GM21390 (cell line): Measurements from ENCODE around the gene SHMT2.

Experiments
- ATAC-seq: cut with Tn5 transposase; IDR thresholded peaks from one replicate; pipeline ENCODE4 v1.9.1; 2021; ENCODE audit not compliant: unreplicated experiment

The SHMT2 gene

GRCh38 chr12:57225680-57226210, 3.8 kb upstream of the SHMT2 start:
- no peak for ATAC-seq

DNA sequence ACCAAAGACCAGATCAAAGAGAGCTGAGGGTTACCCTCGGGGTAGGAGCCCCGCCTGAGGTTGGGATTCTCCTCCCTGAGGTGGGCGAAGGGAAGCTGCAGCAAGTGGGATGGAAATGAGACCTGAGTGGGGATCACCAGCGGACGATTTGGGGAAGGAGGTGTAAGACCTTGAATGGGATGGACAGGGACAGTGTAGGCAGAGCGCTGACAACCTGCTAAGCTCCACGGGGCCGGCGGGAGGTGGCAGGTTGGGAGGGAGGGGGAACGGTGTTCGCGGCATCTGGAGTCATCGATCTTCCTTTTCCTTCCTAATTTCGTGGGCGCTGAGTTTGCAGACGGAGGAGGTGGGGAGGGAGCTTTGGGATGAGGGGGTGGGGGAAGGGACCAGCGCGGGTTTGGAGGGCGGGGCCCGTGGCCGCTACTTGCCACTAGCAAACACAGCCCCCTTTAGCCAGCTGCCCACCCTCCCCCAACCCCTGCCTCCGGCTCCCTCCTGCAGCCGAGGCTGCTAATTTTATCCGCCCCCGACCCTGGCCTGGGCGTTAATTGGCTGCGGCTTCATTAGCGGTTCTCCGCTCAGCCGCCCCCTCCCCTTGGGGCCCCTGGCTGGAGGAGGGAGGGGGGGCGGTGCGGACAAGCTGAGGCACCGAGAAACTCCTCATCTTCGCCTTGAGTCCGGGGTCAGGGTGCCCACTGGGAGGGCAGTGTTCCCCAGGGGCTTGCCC, 2.8 kb upstream of the SHMT2 start:
- ATAC-seq = no peak

GRCh38 chr12:57227315-57228115, 2.0 kb upstream of the SHMT2 start:
- no peak for ATAC-seq

DNA sequence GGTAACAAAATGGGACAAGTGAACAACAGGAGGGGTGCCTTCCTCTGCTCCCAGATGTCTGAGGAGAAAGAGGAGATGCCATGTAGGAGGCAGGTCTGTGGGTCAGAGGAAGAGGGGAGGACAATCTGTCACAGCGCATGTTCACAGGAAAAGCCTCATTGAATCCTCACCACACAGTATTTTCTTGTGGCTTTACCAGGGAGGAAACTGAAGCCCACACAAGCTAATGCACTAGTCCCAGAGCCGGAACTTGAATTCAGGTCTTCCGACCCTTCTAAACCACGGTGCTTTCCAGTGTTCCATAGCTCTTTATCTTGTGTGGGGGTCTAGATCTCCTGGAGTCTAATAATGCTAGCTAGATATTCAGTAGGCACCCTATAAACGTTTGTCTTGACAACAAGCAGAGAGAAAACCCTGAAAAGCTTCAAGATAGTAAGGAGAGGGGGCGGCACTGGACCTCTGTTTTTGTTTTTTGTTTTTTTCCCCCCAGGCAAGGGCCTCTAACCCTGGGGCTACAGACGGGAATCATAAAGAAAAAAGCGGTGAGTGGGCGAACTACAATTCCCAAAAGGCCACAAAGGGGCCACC, 371 bp upstream of the SHMT2 start:
- no peak for ATAC-seq

DNA sequence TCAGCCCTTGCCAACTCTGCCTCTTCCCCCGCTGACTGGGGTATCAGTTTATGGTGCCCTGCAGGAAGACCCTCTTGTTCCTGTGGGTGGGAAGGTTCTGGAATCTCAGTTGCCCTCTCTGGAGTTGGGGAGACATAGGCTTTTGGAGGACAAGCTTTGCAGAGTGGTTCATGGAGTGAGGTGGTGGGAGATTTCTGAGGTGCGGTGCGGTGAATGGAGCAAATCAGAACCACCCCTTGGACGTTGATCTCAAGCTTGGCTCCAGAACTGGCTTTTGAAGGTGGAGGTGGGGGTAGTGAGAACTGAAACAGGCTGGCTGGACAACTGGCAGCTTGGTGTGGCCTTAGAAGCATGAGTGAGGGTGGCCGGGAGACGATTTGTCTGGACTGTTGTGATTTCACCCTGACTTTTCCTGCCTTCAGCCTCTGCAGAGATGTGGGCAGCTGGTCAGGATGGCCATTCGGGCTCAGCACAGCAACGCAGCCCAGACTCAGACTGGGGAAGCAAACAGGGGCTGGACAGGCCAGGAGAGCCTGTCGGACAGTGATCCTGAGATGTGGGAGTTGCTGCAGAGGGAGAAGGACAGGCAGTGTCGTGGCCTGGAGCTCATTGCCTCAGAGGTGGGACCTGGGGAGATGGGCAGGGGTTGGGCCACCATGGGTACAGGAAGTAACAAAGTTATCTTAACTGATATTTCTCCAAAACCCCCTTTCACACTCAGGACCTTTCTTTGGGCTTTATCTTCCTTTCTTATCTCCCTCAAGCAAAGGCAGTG, 1.1 kb downstream of the SHMT2 start:
- no peak for ATAC-seq

- ATAC-seq = no peak
Measured at GRCh38 chr12:57231276-57232021, 1.9 kb downstream of the SHMT2 start.

- ATAC-seq = no peak
Measured at GRCh38 chr12:57232156-57232756, 2.7 kb downstream of the SHMT2 start.

DNA sequence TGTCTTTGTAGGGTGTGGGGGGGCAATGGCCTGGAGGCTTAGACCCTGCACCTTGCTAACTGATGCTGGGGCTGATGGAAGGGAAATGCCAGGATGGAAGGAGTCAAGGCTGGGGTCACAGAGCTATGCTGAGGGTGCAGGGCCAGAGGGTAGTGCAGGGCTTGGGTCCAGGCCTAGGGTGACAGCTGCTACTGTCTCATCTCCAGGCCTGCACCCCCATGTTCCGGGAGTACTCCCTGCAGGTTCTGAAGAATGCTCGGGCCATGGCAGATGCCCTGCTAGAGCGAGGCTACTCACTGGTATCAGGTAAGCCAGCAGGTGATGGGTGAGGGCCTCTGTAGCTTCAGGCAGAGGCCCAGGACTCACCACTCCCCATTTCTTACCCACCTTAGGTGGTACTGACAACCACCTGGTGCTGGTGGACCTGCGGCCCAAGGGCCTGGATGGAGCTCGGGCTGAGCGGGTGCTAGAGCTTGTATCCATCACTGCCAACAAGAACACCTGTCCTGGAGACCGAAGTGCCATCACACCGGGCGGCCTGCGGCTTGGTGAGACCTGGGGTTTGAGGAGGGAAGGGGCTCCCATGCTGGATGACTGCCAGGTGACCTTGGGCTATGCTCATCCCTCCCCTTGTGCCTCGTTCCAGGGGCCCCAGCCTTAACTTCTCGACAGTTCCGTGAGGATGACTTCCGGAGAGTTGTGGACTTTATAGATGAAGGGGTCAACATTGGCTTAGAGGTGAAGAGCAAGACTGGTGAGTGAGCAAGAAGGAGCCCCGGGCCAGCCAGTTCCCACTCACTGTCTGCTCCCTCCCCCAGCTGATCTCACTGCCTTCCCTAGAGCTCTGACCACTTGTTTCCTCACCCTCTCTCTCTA, 4.1 kb downstream of the SHMT2 start:
- no peak for ATAC-seq

DNA sequence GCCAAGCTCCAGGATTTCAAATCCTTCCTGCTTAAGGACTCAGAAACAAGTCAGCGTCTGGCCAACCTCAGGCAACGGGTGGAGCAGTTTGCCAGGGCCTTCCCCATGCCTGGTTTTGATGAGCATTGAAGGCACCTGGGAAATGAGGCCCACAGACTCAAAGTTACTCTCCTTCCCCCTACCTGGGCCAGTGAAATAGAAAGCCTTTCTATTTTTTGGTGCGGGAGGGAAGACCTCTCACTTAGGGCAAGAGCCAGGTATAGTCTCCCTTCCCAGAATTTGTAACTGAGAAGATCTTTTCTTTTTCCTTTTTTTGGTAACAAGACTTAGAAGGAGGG, 4.7 kb downstream of the SHMT2 start:
- no peak for ATAC-seq

GRCh38 chr12:57234571-57235016, 5.1 kb downstream of the SHMT2 start:
- no peak for ATAC-seq

- no peak for ATAC-seq
Measured at GRCh38 chr12:57235017-57235727, 5.7 kb downstream of the SHMT2 start.

GRCh38 chr12:57235728-57236131, 6.2 kb downstream of the SHMT2 start:
- ATAC-seq = no peak

DNA sequence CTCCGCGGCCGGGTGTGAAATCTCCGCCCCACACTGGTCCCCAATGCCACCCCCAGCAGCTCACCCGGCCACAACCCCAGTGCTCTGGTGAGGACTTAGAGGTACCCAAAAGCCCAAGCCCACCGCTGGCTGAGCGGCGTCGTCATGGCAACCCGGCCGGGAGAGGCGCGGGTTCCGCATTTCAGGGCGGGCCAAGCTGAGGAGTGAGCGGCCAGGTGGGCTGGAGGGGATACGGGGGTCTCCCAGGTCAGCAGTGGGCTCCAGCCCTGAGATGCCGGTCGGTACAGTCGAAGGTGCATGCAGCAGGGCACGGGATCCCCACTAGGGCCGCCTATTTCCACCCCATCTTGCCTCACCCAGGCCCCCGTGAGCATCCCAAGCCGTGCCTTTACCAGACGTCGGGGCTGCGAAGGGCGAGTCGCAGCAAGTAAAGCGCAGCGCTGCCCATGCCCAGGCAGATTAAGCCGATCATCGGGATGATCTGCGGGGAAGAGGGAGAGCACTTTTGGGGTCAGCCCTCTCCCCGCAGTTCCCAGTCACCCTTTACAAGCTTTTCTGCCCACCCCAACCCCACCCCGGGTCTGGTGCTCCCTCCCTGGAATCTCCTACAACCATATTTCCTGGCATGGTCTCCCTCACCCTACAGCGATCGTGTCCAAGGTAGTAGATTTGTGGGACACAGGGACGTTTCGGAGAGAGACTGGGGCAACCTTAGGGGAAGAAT, 6.9 kb downstream of the SHMT2 start:
- ATAC-seq = no peak

GRCh38 chr12:57236925-57237595, 7.5 kb downstream of the SHMT2 start:
- ATAC-seq = no peak

DNA sequence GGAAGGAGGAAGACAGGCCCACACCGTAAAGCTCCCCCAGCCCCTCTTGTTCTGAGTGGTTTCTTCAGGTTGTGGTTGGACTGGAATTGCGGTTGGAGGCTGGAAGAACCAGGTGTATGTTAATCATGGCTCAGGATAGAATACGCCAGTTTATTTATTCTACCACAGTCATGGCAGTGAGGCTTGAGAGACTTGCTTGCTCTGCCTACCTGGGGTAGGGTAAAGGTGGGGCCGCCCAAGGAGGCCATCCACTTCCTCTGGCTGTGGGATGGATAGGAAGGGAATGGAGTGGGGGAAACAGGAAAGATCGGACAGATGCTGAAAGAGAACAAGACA, 8.1 kb downstream of the SHMT2 start:
- no peak for ATAC-seq

- ATAC-seq = no peak
Measured at GRCh38 chr12:57237932-57238853, 8.7 kb downstream of the SHMT2 start.
